SH-SY5Y (cell line): ENCODE data around the gene ATP10B.

ENCODE experiments used
- GATA2 ChIP-seq: IDR thresholded peaks from 2 replicates; pipeline ENCODE4 v1.6.1; 2011; ENCODE audit warnings: mild to moderate bottlenecking, low read depth, low read length
- GATA3 ChIP-seq: IDR thresholded peaks from 2 replicates; pipeline ENCODE4 v1.6.1; 2011; ENCODE audit warnings: low read depth, mild to moderate bottlenecking, low read length, moderate library complexity

- no peak for TF ChIP-seq GATA3
- no peak for TF ChIP-seq GATA2
These were observed 194.9 kb downstream of the ATP10B start for GRCh38 chr5:160657068-160657507.
